NCI-H2196 (cell line): ENCODE data around the gene SPTBN5.

ENCODE experiments used
- DNase-seq: peaks from one replicate; lab custom pipeline; 2025; ENCODE audit not compliant: unreplicated experiment; lab: John Stamatoyannopoulos, UW

SPTBN5 gene

DNA sequence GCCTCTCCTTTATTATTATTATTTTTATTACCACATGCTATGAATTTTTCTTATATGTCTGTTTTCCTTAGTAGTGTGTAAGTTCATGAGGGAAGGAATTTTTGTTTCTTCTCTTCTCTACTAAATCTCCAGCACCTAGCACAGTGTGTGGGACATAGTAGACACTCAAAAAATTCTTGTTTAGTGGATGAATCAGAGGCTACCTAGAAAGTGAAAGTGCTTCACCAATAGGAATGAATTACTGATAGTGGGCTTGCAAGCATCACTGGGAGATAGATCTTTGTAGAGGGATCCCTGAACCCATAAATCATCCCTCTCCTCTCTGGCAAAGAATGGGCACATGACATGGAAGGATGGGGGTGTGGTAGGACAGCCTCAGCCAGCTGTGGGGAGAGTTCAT lies 8.5 kb downstream of the SPTBN5 start:
- DNase-seq, result no peak

DNA sequence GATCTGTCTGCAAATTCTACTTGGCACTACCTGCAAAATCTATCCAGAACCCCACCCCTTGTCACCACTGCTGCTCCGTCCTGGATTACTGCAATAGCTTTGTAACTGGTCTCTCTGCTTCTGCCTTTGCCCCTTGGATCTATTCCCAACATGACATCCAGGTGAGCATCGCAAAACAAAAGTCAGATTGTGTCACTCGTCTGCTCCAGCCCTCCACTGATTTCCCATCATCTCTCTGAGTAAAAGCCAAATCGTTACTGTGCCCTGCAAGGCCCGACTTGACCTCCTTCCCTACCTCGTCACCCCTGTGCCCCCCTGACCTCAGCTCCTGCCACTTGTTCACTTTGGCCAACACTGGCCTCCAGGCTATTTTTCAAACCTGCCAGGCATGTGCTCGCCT lies 9.4 kb downstream of the SPTBN5 start:
- no peak for DNase-seq

DNA sequence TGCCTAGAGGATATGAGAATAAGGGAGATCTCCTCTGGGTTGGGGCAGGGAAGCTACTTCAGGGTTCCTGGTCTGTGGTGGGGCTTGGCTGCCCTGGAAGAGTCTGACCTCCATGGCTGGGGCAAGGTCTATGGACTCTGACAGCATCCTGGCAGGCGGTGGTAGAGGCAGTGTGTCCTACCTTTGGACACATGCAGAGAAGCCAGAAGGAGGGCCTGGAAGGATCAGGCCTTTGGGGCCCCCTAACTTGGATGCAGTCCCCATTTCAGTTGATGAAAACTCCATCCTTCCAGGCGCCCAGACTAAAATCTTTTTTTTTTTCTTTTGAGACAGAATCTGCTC lies 10.4 kb downstream of the SPTBN5 start:
- DNase-seq, result no peak

DNA sequence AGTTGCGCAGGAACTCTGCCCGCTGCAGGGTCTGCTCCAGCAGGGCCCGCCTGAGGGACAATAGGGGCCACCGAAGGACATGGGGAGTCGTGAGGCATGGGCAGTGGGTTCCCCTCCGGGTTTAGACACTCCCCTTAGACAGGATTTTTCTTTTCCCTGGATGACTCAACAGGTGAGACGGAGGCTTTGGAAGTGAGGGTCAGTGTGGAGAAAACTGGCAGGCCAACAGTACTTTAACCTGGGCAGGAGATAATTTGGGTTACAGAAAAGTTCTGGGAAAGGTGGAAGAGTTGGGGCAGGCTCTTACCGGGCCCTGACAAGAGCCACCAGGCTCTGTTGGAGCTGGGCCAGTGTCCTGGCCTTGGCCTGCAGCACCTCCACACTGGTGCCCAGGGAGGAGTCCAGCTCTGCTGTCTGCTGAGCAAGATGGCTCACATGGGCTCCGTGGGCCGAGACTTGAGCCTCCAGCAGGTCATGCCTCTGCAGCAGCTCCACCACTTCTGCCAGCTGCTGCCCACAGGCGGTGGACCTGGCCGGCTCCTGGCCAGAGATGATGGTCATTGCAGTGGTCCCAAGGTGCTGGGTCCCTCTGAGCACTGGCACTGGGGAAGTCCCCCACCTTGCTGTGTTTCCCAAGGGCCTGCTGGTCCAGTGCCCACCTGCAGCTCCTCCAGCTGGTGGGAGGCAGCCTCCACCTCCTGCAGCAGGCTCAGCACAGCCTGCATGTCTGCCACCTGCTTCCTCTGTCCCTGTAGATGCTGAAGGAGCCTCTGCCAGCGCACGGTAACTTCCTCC lies 11.0 kb downstream of the SPTBN5 start:
- DNase-seq, result no peak

DNA sequence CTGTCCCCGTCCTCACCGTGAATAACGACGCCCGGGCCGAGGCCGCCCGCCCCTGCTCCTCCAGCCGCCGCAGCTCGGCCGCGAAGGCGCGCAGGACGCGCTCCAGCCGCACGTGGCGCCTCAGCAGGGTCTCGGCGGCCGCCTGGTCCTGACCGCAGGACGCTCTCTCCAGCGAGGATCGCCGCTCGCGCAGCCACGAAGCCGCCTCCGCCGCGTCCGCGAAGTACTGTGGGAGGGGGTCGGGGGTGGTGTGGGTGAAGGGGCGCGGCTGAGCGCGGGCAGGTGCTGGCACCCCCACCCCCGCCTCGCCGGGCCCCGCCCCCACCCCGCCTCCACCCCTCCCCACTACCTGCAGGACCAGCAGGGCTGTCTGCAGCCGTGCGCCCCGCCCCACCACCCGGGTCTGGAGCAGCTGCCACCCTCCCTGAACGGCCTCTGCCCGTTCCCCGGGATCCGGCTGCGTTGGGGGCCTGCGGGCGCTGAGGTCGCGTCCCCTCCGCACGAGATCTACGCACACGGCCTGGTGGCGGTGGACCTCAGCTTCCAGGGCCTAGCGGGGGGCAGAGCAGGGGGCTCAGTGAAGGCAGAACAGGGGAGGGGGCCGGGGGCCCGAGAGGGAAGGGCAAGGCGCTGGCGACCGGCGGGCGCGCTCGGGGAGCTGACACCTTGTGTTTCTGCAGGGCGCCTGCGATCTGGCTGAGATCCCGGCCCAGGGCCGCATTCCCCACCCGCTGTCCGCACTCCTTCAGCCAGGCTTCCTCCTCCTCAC lies 11.7 kb downstream of the SPTBN5 start:
- DNase-seq, result no peak

- DNase-seq, result no peak
Measured at GRCh38 chr15:41881550-41881919, 12.3 kb downstream of the SPTBN5 start.

DNA sequence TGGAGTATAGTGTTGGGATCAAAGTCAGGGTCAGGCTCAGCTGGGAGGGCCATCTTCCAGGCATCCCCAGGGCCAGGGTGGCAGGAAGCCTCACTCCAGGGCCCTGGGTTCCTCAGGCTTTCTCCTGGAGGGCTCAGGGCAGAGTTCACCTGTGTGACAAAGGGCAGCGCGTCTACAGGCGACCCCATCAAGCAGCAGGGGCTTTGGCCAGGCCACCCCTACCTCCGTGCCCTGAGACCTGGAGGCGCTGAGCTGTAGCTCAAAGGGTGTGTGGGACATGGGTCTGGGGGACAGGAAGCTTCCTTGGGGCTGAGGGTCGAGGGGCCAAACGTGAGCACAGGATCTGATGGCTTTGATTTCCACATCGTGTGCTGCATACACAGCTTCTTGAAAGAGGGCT lies 12.8 kb downstream of the SPTBN5 start:
- DNase-seq, result no peak

- no peak for DNase-seq
Measured at GRCh38 chr15:41880156-41880877, 13.5 kb downstream of the SPTBN5 start.

DNA sequence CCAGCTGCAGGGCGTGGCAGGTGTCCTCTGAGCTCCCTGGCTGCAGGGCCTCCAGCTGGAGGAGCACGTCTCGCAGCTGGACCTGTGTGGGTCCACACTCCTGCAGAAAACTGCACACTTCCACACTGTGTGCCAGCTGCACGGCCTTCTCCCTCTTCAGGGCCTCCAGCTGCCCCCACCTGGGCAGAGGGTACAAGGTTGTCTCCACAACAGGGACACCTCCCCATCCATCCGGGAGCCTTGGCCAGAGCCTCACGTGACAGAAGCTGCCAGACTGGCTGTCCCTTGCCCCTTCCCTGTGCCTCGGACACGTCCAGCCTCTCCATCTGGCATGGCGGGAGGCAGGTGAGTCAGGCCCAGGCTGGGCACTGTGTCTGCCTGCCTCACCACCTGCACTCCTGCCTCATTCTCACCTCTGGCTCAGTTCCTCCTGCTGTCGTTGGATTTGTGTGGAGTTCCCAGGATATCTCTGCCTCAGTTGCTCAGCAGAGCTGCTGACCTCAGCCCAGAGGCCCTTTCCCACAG lies 14.5 kb downstream of the SPTBN5 start:
- no peak for DNase-seq

DNA sequence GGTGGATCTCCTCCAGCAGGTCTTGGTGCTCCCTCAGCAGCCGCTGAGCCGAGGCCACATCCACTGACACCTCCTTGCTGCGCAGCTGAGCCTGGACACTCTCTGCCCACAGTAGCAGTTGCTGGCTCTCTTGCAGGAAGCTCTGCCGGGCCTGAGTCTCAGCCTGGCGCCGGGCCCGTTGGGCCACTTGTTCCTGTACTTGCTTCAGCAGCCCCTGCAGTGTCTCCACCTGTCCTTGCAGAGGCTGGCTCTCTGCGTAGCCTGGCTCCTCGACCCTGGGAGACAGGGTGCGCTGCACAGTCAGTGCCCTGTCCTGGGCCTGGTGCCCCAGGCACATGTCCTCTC lies 15.5 kb downstream of the SPTBN5 start:
- peak; percentile 28 for DNase-seq

GRCh38 chr15:41877631-41878354 lies 16.1 kb downstream of the SPTBN5 start:
- peak; percentile 14 for DNase-seq

DNA sequence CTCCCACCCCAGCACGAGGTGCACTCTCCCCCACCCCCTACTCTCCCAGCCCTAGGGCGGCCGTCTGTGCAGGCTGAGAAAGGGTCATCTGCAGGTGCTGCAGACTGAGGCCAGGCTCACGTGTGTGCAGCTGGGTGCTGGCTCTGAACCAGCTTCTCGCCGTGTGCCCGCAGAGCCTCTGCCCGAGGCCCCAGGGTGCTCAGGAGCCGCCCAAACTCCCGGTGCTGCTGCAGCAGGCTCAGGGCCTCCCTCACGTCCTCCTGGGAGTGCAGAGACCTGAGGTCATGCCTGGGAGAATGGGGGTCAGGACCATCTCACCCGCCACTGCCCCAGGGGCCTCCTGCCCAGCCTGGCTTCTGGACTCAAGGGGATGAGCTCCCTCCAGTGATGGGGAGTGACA lies 17.2 kb downstream of the SPTBN5 start:
- DNase-seq, result peak; percentile 55

- peak; percentile 3 for DNase-seq
Measured at GRCh38 chr15:41876007-41876406, 17.8 kb downstream of the SPTBN5 start.

DNA sequence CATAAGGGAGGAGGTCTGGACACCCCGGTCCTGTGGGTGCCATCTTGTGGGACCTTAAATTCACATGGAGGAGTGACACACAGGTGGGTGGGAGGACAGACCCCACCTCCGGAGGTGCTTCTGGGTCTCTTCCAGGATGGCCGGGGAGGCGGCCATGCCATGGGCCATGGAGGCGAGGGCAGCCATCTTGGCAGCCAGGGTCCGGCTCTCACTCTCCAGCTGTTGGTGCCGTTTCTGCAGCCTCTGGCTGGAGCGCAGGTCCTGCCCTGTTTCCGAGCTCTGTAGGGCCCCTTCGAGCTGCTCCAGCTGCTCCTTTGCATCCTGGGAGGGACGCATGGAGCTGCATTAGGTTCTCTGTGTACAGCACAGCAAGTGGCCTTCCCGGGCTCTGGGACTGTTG lies 19.1 kb downstream of the SPTBN5 start:
- no peak for DNase-seq

GRCh38 chr15:41873711-41874110 lies 20.1 kb downstream of the SPTBN5 start:
- DNase-seq, result peak; percentile 65

GRCh38 chr15:41872166-41872747 lies 21.6 kb downstream of the SPTBN5 start:
- no peak for DNase-seq

DNA sequence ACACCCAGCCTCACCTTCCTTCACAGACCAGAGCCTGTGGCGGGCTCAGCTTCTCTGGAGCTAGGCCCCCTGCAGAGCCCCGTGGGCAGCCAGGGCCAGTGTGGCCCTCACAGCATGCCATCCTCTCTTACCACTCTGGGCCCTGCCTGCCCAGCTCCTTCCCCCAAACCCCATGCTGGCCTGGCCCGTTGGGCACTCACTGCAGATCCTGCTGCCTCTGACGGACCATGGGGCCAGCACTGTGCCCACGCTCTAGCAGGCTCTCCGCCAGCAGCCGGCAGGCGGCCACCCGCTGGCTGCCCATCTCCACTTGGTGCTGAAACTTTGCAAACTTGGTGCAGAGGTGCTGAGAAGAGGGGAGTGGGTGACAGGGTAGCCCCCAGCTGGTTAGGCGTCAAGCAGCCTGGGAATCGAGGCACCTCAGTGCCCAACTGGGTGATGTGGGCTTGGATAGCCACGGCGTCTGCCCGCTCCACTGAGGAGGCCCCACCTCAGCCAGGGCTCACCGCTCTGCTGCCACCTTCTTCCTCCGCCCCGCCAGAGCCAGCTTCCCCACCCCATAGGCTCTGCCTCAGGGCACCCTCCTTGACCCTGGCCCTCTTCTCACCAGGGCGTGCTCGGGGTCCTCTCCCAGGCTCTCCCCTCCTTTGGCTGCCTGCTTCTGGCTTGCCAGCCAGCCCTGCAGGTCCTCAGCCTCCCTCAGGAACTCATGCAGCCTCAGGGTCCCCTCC lies 22.5 kb downstream of the SPTBN5 start:
- DNase-seq, result no peak

GRCh38 chr15:41870689-41871081 lies 23.2 kb downstream of the SPTBN5 start:
- no peak for DNase-seq

GRCh38 chr15:41869770-41870688 lies 23.8 kb downstream of the SPTBN5 start:
- no peak for DNase-seq
